GM18505 (cell line): ENCODE measurements around the gene DDI2.

Experiments used
- ATAC-seq: cut with Tn5 transposase; IDR thresholded peaks from one replicate; pipeline ENCODE4 v1.9.1; 2021; ENCODE audit not compliant: unreplicated experiment
- POLR2A ChIP-seq: IDR thresholded peaks from 4 replicates; pipeline ENCODE4 v1.6.1; 2011; ENCODE audit warnings: borderline replicate concordance; ENCODE audit not compliant: insufficient read depth, insufficient read length; ENCODE audit errors: extremely low read depth

DDI2 gene

GRCh38 chr1:15705184-15705566 is 87.9 kb downstream of the DDI2 start:
- no peak for TF ChIP-seq POLR2A
- no peak for ATAC-seq

DNA sequence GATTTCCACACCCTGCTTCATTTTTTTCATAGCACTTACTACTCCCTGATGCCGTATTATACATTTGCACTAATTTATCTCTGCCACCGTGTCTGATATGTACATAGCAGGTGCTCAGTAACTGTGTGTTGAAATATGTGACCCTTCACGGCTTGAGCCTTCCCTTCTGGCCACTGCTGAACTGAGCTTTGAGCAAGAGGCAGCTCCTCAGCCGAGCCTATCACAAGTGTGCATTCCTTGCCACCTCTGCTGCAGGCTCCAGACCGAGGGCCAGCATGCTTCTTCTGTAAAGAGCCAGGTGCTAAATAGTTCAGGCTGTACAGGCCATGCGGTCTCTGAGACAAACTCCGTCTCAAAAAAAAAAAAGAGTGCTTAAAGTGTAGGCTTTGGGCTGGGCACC is 89.5 kb downstream of the DDI2 start:
- no peak for TF ChIP-seq POLR2A
- no peak for ATAC-seq

DNA sequence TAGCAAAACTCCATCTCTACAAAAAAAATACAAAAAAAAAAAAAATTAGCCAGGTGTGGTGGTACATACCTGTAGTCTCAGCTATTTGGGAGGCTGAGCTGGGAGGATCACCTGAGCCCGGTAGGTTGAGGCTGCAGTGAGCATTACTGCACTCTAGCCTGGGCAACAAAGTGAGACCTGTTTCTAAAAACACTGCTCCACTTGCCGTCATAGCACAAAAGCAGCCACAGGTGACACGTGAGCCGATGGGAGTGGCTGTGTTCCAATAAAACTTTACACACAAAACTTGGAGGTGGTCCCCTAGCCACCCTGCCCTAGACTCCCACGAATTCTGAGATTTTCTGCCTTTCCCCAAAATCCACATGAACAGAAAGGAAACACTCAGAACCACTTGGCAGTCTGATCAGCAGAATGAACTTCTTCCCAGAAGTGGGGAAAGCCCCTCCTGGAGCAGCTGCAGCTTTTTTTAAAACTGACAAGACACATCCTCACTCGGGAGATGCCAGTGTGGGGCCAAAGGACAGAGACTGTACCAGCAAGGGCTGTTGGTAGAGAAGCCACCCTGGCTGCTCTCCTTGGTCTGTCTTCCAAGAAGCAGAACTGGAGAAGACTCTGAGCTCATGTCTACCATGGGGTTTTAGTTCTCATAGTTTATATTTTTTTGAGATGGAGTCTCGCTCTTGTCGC is 90.1 kb downstream of the DDI2 start:
- TF ChIP-seq POLR2A, result no peak
- ATAC-seq, result no peak

GRCh38 chr1:15708486-15709137 is 91.4 kb downstream of the DDI2 start:
- TF ChIP-seq POLR2A, result no peak
- ATAC-seq, result no peak

DNA sequence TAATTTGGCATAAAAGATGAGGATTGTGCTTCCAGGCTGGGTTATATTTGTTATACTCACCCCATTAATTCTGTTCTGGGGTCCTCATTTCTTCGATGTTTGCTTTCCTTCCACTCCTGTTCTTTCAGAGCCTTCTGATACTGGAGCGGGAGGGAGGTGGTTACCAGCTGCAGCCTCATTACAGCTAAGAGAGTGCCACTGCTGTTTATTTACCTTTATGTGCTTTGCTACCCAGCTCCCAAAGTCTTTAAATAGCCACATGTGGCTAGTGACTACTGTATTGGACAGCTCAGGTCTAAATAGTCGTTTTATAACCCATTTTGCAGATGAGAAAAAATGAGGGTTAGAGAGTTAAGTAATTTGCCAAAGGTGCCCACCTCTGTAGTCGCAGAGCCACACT is 92.0 kb downstream of the DDI2 start:
- TF ChIP-seq POLR2A, result no peak
- no peak for ATAC-seq

- TF ChIP-seq POLR2A, result no peak
- no peak for ATAC-seq
Measured at GRCh38 chr1:15712168-15712567, 94.9 kb downstream of the DDI2 start.

- no peak for ATAC-seq
- TF ChIP-seq POLR2A, result no peak
Measured at GRCh38 chr1:15714406-15715136, 97.3 kb downstream of the DDI2 start.

GRCh38 chr1:15717418-15718125 is 100.3 kb downstream of the DDI2 start:
- ATAC-seq, result no peak
- no peak for TF ChIP-seq POLR2A

DNA sequence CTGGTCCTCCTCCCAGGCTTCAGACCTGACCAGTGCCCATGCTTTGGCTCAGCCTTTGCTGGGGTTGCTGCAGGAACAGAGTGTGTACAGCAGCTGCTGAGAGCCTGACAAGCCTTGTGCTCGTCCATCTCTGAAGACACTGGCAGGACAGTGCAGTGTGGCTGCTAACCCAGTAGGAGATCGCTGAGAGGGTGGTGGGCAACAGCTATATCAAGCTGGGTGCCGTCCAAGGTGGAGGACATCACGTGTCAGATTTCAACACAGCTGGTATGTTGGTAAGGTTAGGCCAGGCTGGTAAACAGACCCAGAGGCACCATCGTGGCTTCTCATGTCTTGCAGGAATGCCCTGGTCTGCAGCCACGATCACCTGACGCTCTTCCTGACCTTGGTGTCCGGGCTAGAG is 100.9 kb downstream of the DDI2 start:
- ATAC-seq, result no peak

More for the DNA sequence above, 100.9 kb downstream of the DDI2 start:
- TF ChIP-seq POLR2A, result no peak
